Islet of Langerhans (tissue), 1 donor: ENCODE measurements around the gene EXOC1.
"Not testable (repeated sequence)": the region's sequence is repeated elsewhere in the genome, so short reads cannot be mapped to it uniquely, and the experiment has no call there.

Experiments used
- FAIRE-seq: peaks from one replicate; lab custom pipeline; 2011; peaks lifted over from hg19 to GRCh38; lab: Jason Lieb, UNC

EXOC1 gene

GRCh38 chr4:55906323-55906722, 52.9 kb downstream of the EXOC1 start:
- no peak for FAIRE-seq

GRCh38 chr4:55906989-55907388, 53.5 kb downstream of the EXOC1 start:
- no peak for FAIRE-seq

- FAIRE-seq, result no peak
These were observed 54.0 kb downstream of the EXOC1 start for GRCh38 chr4:55907469-55907868.

GRCh38 chr4:55910140-55910539, 56.7 kb downstream of the EXOC1 start:
- FAIRE-seq, result no peak

GRCh38 chr4:55912249-55912648, 58.8 kb downstream of the EXOC1 start:
- FAIRE-seq, result no peak

- no peak for FAIRE-seq
These were observed 67.1 kb downstream of the EXOC1 start for GRCh38 chr4:55920571-55920970.

- FAIRE-seq, result no peak
These were observed 67.6 kb downstream of the EXOC1 start for GRCh38 chr4:55921093-55921492.

GRCh38 chr4:55925241-55925640, 71.8 kb downstream of the EXOC1 start:
- FAIRE-seq, result no peak

GRCh38 chr4:55926610-55927009, 73.2 kb downstream of the EXOC1 start:
- FAIRE-seq, result no peak

- FAIRE-seq, result no peak
These were observed 74.5 kb downstream of the EXOC1 start for GRCh38 chr4:55927803-55928437.

- FAIRE-seq, result no peak
These were observed 75.4 kb downstream of the EXOC1 start for GRCh38 chr4:55928846-55929245.

GRCh38 chr4:55931043-55931442, 77.6 kb downstream of the EXOC1 start:
- no peak for FAIRE-seq

GRCh38 chr4:55931833-55932232, 78.4 kb downstream of the EXOC1 start:
- FAIRE-seq, result no peak

- no peak for FAIRE-seq
These were observed 79.1 kb downstream of the EXOC1 start for GRCh38 chr4:55932511-55932910.

- FAIRE-seq, result no peak
These were observed 80.2 kb downstream of the EXOC1 start for GRCh38 chr4:55933611-55934010.

- not testable (repeated sequence) for FAIRE-seq
These were observed 82.5 kb downstream of the EXOC1 start for GRCh38 chr4:55935907-55936306.

GRCh38 chr4:55938481-55938880, 85.0 kb downstream of the EXOC1 start:
- no peak for FAIRE-seq

GRCh38 chr4:55939421-55939820, 86.0 kb downstream of the EXOC1 start:
- FAIRE-seq, result no peak

- FAIRE-seq, result no peak
These were observed 88.5 kb downstream of the EXOC1 start for GRCh38 chr4:55941881-55942396.

GRCh38 chr4:55947254-55947882, 93.9 kb downstream of the EXOC1 start:
- no peak for FAIRE-seq

GRCh38 chr4:55947912-55948725, 94.7 kb downstream of the EXOC1 start:
- FAIRE-seq, result no peak

GRCh38 chr4:55948726-55949481, 95.5 kb downstream of the EXOC1 start, which contains the start of gene CEP135:
Gene CEP135 (plus strand): TSS chr4:55948945. CDS start chr4:55952131, 3,186 bp downstream.
- FAIRE-seq, result no peak
